Glomerular visceral epithelial cell (primary cell): ENCODE measurements around the gene B3GALNT1.
"Not testable (repeated sequence)": the region's sequence is repeated elsewhere in the genome, so short reads cannot be mapped to it uniquely, and the experiment has no call there.

Experiments
- DNase-seq: peaks from one replicate; pipeline ENCODE4 v3.0.0-alpha.2; 2016; ENCODE audit errors: extremely low spot score

B3GALNT1 gene

DNA sequence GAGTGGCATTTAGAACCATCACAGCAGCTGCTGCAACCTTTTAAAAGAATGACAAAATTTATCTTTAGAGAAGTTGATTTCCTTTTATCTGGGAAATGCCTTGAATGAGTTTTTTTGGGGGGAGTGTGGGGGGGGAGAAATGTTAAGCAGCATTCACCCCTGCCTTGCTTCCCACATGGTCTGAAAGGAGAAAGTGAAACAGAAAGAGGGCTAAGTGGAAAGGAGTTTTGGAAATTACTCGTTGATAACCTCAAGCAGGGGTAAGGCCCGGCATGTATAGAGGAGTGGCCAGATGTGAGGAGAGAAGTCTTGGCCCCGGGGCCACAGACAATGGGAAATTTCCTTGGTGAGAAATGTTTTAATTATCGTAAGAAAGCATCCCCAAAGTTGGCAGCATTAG lies 23.5 kb downstream of the B3GALNT1 start:
- no peak for DNase-seq

DNA sequence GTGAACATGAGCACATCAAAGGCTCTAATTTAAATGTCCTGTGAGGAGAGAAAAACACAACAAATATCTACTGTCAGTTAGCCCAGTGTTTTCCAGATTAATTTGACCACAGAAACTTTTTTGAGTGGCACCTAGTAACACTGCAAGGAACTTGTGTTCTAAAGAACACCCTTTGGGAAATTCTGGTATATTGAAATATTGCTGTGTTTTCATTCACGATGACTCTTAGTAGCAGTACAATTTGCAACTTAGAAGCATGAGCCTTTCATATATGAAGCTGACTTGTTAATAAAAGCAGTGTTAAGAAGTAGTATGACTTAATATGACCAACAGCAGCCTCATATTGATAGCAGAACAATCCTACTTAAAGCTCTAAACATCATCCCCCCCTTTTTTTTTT lies 32.0 kb downstream of the B3GALNT1 start:
- DNase-seq: no peak

DNA sequence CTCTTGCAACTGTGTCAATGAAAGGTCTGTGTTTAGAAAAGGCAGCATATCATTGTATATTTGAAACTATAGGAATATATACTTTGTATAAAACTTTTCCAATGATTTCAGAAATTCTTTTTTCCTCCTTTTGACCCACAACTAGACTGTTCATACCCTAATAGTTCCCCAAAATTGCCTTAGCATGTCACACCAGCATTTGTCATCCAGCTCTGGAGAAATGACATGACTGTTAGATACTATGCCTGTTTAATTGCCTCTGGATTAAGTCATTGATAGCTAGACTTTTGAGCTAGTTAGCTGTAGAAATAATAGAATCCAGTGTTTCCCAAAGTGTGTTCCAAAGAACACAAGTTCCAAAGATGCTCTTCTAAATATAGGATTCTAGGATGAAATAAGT lies 32.4 kb downstream of the B3GALNT1 start:
- no peak for DNase-seq

DNA sequence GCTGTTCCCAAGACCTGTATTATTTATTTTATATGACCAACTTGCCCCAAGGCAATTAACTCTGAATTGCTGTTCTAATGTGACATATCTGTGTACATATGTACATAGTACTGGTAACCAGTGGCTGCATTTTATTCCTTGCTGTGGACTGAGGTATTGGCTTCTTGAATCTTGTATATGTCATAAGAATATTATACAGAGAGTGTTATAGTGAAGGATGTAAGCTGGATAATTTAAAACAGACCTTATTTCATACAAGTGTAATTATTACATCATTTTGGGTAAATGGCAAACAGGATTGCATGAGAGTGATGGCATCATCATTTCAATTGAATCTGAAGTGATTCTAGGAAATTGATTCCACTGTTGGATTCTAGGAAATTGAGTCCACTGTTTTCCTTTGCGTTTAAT lies 32.9 kb downstream of the B3GALNT1 start:
- DNase-seq: no peak

DNA sequence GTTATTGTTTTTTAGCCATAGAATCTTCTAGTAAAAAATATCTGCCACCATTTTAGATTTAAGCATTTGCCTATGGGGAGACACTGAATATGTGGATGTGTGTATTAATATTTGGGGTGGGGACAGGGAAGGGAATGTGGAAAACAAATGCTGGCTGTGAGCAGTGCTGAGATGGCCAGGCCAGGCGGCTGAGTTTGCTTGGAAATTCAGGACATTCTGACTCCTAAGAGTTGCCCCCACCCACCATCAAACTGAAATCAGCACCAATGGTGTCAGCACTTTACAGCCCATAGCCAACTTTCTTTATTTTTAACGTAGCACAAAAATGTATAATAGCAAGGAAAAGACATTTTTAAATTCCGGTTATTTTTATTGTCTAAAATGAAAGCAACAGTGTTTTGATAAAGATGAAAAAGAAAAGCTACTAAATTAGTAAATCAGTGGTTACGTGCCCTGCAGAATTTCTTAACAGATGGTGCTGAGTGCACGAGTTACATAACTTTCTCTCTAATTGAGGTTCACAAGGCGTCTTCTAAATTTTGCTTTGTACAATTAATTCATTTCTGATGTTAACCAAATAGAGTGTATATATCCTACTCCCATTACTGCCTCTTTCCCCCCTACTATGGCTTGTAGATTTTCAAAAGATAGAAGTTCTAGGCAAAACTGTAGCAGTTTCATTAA lies 34.0 kb downstream of the B3GALNT1 start:
- no peak for DNase-seq

DNA sequence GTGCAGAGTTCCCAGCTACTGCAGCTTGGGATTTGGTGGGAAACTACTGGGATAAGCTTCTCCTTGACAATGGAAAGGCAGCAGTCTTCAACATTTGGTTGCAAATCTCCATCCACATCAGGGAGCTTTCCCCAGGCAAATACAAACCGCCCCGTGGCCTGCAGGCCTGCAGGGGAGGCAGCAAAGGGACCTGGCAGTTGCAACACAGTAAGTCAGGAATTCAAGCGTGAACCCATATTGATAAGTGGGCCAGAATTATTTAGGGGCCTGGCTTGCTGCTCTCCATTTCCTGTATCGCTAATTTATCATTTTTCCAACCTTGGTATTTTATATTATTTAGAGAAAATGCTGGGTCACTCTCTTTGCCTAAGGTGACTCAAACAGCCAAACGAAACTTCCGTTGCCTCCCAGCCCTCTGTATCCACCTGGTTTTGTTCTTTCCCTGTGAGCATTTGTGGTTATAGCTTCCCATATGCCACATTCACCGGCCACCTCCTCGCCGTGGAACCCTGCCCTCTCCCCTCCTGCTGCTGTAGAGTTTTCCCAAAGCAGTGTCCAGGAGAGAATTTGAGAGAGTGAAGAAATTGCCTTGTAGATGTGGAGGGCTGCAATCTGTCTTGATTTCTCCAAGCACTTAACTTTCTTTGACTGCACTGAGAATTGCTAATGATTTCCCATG lies 34.8 kb downstream of the B3GALNT1 start:
- DNase-seq: no peak

DNA sequence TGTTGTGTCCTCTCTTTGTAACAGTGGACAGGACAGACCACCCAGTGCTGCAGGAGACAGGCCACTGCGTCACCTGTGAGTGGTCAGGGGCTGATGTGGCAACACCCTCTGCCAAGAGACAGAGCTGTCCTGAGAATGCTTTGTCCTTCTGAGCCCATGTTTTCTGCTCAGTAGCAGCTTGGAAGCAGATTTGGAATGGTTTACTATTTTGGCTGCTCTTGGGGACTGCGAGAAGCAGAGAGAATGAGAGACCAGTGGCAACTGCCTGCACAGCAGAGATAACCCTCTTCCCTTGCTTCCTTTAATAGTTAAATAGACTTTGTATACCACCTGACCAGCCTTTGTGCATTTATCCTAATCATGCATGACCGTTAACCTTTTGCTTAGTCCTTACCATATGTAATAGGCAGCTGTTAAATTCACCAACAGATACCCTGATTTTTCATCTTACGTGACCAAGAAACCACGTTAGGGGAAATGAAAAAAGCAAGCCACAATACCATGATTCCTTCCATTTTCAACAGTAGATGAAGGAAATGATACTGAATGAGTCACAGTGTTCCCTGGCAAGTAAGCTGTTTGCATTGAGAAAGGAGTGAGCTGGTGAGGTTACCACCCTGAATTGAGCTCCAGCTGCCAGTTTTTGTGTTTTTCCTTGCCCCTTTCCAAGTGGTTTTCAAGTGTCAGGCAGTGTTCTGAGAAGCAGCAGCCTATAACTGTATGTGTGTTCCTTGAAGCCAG lies 35.5 kb downstream of the B3GALNT1 start:
- peak; percentile 48 for DNase-seq

DNA sequence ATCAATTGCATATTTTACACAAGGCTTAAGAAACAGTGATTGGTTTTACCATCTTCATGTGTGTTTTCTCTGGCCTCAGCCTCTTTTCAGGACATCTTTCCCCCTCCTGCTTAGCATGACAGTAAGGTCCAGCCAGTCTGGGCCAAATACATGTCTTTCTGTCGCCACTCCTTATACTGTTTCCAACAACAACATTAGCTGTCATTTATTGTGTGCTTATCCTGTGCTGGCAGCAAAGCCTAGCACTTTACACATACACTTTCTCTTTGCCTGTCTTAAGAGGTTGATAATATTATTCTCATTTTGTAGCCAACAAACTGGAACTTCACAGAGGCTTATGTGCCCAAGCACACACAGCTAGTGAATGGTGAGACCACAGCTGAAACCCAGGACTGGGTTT lies 37.8 kb downstream of the B3GALNT1 start:
- no peak for DNase-seq

DNA sequence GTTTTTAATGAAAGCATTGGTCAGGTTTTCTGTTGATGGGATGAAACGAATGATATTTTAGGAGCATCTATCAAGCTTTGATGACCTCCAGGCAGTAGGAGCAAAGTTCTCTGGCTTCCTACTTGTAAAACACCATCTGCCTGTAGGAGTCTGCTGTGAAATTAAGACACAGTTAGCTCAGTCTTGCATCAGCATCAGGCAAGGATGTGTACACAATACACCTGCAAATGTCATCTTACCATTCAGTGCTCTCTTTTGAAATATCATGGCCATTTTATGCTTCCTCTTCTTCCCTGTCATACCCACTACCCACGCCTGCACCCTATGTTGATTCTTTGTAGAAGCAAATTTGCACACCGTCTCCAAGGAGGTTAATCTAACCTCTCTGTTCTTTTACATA lies 38.2 kb downstream of the B3GALNT1 start:
- DNase-seq: no peak

DNA sequence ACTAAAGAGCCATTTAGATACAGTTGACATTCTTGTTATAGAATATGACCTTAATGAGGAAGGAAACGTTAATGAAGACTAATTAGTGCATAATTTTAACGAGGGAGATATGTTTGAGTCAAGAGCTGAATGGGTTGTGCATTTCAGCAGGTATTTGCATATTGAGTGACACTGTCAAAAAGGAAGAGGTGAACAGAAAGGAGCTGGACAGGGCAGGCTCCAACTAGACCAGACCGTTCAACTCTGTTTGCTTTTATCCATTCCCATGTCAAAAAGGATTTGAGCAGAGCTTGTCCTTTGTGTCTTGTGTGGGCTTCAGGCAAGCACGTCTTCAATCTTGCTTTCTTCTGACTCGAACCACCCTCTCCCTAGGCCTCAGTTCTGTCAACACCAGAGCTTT lies 40.7 kb downstream of the B3GALNT1 start:
- DNase-seq: no peak

DNA sequence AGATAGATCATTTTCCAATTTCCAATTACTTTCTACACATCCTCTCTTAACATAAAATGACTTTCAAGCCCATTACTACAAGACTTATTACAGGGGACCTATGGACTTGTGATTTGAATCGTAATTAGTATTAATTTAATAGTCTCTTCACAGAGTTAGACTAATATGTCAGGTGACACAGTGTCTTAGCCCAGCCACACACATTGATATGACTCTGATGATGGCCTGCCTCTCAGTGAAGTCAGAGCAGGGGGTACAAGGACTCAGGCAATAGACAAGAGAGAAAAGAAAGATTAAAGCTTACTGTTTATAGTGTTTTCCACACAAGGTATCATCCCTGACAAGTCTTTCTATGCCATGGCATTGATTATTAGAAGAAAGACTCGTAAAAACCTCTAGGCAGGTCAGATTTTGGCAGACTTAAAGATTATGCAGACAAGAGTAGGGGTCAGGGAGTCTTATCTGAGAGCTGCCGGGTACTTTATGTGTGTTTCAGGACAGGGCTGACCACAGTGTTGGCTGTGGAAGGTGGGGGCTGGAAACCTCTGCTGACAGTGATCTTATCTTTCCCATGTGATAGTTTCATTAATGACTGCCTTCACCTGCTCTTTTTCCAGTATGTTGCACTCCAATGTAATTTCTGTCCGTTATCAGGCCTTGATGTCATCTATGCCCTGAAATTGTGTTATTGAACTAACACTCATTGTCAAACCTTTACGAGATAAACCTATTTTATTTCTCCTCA lies 50.1 kb downstream of the B3GALNT1 start:
- DNase-seq: no peak

DNA sequence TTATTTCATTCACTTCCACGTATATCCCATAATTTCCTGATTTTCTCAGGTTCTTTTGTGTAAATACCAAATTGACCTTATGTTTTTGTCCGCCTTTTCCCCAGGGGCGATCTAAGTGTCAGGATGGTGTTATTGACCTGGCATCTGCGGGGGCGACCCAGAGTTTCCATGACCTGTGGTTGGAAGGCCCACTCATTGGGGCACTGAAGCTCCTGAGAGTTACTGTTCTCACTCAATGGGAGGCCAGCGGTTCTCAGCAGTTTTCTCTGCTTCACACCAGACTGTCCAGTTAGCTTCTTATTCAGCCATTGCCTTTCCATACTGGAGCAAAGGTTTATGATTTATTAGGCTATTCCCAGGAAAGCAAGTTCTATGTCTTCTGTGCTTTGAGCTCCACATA lies 53.3 kb downstream of the B3GALNT1 start:
- DNase-seq: no peak

DNA sequence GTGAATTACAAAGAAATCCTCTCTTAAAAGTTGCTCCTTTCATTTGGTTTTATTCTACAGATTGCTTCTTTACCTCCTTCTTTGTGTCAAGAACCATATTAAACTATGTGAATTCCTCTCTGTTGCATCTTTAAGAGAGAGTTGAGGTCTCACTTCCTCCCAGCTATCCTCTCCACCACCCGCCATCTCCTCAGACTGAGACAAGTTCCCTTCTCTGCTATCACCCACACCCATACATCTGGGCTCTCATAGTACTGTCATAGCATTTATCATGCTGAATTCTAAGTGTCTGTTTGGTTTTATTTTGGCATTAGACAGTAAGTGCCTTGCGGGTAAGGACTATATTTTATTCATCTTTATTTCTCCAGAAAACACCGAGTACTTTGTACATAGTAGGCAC lies 54.2 kb downstream of the B3GALNT1 start:
- no peak for DNase-seq

DNA sequence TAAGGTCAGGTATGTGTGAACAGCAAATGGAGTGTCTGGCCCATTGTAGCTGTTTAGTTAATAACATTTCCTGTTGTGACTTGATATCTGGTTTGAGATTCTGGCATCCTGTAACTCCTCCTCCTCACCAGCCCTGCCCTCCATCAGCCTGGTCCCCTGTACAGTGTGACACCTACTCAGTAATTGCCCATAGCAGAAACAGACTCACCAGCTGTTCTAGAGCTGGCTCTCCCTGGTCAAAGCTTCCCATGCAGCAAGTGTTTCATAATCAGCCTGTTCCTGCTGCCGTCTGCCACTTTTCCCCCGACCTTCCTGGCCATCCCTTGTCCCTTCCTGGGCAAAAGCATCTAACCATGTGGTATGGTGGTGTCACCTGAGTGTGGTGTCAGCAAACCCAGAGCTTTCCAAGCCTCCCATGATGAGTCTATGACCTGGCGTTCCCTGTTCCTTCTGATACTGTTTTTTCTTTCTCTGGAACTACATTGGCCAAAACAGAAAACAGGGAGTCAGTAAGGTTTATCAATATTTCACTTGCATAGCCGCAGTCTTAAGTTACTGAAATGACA lies 55.4 kb downstream of the B3GALNT1 start:
- DNase-seq: no peak

DNA sequence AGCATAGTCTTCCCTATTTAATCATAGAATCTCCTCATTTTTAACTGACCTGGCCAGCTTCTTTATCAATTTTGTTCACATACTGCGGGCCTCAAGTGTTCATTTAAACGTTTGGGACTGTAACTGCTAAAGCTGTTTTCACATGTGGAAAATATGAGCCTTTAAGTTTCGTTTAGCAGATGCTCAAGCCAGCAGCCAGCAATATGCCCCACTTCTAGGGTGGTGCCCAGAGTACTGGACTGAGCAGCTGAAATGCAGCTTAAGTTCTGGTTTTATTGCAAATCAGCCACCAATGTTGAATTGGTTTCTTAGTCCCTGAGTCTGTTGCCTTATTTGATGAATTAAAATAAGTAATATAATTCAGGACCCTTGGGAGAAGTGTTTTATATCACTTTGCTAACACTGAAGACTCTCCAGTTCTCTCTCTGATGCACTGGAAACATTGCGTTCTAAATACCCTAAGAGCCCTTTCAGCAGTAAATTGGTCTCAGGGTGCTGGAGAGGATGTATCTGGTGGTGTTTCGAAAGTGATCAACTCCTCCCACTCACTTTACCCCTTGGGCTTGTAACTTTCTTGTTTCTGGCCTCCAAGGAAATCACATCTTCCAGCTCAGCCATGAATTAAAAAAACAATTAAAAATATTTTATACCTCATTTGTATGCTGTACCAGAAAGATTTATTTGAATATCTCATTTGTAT lies 61.7 kb downstream of the B3GALNT1 start:
- no peak for DNase-seq

DNA sequence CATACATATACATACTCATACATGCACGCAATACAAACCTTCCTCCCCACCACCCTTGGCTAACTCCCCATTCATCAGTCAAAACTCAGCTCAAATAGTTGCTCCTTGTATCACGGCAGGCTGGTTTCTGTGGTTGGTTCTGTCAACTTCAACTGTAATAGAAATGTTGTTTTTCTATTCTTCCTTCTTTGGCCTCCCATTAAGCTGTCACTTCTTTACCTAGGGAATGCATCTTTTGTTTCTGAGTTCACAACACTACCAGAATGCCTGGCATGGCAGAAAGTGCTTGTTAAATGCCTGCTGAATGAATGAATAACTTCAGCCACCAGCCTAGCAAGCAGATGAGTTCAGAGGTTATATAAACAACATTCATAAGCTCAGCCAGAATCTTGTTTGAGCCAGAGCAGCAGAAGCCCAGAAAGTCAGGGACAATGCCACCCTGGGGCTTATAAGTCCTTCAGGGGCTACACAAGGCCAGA lies 63.1 kb downstream of the B3GALNT1 start:
- DNase-seq: peak; percentile 23

DNA sequence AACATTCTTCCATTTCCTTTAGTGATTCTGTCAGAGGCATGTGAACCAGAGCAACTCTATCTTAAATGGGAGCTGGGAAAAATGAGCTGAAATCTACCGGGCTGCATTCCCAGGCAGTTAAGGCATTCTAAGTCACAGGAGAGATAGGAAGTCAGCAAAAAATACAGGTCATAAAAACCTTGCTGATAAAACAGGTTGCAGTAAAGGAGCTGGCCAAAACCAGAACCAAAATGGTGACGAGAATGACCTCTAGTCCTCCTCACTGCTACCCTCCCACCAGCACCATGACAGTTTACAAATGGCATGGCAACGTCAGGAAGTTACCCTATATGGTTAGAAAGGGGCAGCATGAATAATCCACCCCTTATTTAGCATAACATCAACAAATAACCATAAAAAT lies 66.4 kb downstream of the B3GALNT1 start:
- DNase-seq: no peak

DNA sequence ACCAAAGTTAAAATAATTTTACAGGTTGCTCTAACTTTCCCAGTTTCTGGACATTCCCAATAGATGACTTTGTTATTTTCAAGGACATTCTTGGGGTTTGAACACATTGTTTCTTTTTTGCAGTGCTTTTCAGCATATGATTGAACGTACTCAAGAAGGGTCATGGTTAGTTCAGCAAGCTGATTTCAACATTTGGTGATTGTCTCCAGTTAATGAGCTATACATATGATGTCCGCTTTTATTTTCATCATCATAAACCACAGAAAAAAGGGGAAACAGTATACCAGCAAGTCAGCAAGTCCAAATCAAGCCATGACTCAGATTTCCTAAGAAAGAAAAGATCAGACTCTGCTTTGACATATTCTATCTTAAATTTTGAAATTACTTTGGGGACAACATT lies 69.4 kb downstream of the B3GALNT1 start:
- DNase-seq: no peak

DNA sequence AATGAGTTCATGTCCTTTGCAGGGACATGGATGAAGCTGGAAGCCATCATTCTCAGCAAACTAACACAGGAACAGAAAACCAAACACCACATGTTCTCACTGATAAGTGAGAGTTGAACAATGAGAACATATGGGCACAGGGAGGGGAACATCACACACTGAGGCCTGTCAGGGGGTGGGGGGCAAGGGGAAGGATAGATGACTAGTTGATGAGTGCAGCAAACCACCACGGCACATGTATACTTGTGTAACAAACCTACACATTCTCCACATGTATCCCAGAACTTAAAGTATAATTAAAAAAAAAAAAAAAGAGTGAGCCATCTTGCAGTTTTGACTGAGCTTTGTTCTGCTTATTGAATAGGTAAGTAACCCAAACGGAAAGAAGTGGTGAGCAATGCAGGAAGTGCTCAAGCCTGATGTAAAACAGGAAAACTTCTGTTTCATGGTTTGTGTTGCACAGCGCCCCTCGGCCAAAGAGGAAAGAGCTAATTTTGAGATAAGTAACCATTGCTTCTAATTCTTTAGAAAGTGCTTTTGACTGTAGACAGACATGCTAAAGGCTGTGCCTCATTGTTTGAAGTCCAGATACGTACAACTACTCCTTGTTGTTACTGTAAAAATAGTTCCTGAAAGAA lies 70.1 kb downstream of the B3GALNT1 start:
- not testable (repeated sequence) for DNase-seq
